DND-41 (cell line): ENCODE data around the gene ACBD4.

Experiments
- CTCF ChIP-seq: IDR thresholded peaks from 2 replicates; pipeline ENCODE4 v1.5.1; 2012; ENCODE audit warnings: borderline replicate concordance, low read length, moderate library complexity, mild to moderate bottlenecking; ENCODE audit not compliant: poor library complexity, severe bottlenecking; ENCODE audit errors: extremely low read depth
- EZH2 ChIP-seq: IDR thresholded peaks from 3 replicates; pipeline ENCODE4 v1.6.1; 2012; ENCODE audit warnings: borderline replicate concordance, low read depth, mild to moderate bottlenecking, moderate library complexity, low read length, inconsistent platforms; ENCODE audit not compliant: severe bottlenecking

GRCh38 chr17:45096141-45096540 is 39.3 kb upstream of the ACBD4 start:
- TF ChIP-seq EZH2 = no peak
- peak; percentile 62 for TF ChIP-seq CTCF
